Hematopoietic multipotent progenitor cell treated with erythropoietin and hydrocortisone succinate and interleukin-3 and kit ligand, for 17 days (in vitro differentiated cells): ENCODE measurements around the gene CA4.

Experiments
- DNase-seq: peaks from one replicate; pipeline ENCODE4 v3.0.0-alpha.2; 2015; ENCODE audit warnings: low spot score

Gene CA4

DNA sequence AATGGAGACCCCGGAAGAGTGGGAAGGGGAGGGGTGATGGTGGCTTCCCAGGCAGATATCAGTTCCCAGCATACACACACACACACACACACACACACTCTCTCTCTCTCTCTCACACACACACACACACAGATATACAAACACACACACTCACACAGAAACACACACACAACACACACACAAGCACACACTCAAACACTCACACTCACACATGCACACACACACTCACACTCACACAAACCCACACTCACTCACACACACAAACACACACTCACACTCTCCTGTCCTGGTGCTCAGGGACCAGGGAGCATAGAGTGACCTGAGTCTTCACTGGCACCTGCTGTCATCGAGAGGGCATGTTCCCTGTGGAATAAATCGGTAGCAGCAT is 5.6 kb downstream of the CA4 start:
- no peak for DNase-seq

DNA sequence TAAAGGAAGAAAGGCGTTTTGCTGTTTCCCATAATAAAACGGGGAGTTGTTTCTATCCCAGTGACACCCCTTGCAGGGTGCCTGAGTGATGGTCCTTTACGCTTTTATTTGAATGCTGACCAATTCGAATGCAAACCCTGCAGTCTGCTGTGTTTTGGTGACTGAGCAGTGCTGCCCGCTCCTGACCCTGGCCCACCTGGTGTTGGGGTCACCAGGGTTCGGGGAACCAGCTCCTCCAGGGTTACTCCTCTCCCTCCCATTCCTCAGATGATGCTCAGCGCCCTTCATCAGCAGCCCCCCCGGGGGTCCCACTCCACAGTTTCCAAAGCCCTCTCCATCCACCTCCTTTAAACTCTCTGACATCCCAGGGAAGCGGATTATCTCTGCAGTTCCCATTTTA is 6.0 kb downstream of the CA4 start:
- no peak for DNase-seq

DNA sequence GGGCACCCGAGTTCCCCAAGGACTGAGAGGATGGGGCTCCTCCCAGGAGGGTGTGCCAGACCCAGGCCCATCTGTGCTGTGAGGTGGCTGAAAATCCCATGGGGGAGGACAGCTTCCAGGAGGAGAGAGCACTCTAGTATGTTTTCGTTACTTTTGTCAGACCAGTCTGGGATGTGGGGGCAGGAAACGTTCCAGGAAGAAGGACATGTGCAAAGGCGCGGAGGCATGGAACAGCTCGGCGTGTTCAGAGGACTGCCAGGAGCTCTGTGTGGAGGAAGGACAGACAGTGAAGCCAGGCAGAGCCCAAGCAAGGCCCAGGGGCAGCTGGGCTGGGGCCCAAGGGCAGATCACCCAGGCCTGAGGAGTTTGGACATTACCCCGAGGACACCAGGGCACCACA is 7.0 kb downstream of the CA4 start:
- no peak for DNase-seq

DNA sequence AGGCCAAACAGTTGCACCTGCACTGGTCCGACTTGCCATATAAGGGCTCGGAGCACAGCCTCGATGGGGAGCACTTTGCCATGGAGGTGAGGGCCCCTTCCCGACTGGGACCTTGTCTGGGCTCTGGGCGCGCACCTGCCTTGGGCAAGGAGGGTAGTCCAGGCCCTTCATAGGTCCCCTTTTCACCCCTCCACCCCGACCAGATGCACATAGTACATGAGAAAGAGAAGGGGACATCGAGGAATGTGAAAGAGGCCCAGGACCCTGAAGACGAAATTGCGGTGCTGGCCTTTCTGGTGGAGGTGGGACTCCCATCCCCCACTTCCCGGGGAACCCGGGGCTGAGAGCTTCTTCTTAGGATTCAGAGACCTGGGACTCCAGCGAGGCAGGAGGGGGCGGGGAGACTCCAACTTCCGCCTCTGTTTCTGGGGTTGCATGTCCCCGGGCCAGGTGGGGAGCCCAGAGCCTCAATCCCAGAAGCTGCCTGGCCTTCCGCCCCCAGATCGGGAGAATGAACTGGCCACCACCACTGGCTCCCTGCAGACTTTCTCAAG is 7.8 kb downstream of the CA4 start:
- no peak for DNase-seq

DNA sequence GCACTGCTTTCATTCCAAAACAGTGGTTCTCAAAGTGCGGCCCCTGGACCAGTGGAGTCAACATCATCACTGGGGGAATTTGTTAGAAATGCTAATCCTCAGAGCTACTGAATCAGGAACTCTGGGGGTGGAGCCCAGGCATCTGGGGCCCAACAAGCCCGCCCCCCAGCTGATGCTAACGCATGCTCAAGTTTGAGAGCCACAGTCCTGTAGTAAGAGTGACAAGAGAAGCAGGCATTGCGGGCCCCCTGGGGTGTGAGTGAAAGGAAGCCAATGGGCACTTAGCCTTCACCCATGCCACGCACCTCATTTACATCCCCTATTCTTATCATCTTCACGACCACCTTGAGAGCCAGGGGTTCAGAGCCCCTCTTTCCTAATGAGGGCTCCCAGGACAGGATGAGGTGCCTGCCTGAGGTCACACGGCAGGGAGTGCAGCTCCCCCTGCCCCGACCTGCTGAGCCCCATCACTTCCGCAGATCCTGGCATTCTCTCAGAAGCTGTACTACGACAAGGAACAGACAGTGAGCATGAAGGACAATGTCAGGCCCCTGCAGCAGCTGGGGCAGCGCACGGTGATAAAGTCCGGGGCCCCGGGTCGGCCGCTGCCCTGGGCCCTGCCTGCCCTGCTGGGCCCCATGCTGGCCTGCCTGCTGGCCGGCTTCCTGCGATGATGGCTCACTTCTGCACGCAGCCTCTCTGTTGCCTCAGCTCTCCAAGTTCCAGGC is 9.1 kb downstream of the CA4 start:
- DNase-seq: no peak

DNA sequence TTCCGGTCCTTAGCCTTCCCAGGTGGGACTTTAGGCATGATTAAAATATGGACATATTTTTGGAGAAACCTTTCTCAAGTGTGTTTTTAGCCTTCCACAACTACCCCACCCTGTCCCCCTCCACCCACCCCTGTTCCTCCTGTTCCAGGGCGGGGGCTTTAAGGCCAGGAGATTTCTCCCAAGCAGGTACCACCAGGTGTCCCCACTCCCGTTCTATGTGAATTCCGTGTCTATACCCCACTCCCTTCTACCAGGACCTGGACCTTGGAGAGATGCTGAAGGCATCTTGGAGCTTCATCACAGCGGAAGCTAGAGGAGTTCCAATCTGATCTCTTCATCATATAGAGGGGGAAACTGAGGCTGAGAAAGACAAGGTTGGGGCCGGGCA is 9.7 kb downstream of the CA4 start:
- DNase-seq: no peak

DNA sequence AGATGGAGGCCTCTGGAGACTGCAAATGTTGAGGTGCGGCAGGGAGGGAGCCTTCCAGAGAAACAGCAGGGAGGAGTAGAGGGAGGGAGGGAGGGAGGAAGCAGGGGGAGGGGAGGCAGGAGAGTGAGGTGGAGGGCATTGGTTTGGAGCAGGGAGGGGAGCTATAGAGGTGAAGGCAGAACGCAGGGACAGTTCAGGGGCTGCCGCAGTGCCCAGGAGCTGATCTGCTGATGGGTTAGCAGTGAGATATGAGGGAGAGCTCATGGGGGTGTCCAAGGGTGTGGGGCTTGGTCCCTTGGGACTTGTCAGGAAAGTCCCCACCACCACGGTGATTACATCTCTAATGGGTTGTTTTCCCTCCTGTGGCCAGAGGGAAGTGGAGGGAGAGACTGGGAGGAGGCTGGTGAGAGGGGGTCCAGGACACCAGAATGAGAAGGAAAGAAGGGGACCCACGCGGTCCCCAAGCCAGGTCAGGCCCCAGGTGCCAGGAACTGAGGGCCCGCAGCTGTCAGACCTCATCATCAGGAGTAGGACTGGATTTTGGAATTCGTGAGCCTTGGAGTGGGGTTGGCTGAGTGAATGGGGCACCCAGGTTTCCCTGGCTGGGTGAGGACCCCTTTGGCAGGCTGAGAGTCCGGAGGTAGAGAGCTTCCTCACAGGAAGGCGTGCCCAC is 11.2 kb downstream of the CA4 start:
- DNase-seq: no peak

DNA sequence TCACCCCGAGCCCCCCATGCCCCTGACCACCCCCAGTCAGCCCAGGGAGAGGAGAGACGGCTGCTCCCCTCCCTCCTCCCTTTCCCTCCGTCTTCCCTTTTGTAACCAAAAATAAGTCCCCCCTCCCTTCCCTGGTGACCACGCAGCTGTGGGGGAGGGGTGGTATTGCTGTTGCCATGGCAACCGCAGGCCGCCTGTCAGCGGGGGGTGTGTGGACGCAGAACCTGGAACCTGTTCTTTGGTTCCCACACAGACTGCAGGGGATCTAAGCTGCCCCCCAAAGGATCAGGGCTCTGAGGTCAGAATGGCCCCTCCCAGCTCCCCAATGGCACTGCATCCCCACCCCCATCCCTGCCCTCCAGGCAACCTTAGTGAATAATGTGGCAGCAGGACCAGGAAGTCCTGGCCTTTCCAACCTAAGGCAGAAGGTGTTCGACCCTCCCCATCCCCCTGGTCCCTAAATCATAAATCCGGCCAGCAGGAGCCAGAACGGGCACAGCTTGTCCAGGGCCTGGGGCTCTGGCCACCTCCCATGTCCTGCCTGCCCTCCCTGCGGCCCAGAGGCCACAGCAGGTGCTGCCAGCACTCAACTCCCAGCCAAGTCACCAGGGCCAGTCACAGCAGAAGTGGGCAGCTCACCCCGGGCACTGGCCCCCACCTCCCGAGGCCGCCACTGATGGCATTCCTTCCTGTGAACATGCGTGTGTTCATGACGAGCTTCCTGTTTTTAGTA is 12.0 kb downstream of the CA4 start:
- DNase-seq: no peak

DNA sequence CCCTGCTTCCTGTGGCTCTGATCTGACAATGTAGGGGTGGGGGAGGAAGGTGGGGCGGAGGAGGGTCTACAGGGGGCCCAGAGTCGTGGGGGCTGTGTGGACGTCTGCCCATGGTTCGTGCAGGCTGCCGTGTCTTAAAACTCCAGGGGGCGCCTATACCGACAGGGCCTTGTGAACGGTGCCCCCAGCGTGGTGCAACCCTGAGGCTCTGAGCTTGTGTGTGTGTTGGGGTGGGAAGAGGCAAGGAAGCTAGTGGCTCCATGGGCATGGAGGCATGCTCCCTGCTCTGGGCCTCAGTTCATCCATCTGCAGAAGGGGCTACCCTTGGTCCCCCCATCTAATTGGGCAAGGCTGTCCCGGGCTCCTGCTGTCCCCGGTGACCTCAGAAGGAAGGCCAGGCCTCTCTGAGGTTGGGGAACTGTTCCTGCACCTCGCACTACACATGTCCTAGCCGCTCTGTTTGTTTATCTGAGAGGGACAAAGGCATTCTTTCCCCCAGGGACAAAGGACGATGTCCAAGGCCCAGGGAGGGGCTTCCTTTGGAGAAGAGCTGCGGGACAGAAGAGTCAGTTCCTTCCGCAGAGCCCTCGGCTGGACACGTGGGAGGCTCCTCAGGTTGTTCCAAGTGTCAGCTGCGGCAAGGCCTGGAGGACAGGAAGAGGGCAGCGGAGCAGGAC is 13.5 kb downstream of the CA4 start:
- DNase-seq: no peak

DNA sequence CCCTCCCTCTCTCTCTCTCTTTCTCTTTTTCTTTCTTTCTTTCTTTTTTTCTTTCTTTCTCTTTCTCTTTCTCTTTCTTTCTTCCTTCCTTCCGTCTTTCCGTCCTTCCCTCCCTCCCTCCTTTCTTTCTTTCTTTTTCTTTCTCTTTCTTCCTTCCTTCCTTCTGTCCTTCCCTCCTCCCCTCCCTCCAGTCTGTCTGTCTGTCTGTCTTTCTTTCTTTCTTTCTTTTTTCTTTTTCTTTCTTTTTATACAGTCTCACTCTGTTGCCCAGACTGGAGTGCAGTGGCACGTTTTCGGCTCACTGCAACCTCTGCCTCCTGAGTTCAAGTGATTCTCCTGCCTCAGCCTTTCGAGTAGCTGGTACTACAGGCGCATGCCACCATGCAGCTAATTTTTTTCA is 14.4 kb downstream of the CA4 start:
- no peak for DNase-seq

DNA sequence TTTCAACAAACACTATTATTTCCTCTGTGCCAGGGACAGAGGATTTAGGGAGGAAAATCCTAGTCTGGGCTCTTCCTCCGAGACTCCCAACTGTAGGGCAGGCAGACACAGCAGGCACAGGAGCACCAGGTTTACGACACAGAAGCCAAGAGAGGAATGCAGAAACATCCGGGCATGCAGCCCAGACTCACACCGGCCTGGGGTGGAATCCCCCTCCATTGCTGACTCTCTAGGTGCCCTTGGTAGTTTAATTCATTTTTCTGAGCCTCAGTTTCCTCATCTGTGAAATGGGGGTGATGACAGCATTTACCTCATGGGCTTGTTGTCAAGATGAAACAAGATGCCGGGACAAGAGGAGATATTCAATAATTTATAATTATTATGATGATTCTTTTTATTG is 14.9 kb downstream of the CA4 start:
- no peak for DNase-seq

DNA sequence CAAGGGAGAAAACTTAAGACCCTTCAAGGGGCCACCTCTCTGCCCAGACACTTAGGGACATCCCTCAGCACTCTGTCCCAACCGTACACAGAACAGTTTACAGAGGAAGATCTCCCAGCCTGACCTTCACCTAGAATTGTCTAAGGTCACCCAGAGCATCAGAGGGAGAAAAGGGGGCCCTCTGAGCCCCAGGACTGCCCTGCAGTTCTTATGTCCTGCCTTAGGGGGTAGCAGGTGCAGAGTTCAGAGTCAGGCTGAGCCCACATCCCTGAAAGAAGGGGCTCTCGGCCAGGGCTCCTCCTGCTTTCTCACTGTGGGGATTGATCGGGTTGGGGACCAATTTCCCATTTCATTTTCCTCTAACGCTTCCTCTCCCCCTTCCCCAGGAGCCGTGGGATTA is 15.4 kb downstream of the CA4 start:
- DNase-seq: no peak

DNA sequence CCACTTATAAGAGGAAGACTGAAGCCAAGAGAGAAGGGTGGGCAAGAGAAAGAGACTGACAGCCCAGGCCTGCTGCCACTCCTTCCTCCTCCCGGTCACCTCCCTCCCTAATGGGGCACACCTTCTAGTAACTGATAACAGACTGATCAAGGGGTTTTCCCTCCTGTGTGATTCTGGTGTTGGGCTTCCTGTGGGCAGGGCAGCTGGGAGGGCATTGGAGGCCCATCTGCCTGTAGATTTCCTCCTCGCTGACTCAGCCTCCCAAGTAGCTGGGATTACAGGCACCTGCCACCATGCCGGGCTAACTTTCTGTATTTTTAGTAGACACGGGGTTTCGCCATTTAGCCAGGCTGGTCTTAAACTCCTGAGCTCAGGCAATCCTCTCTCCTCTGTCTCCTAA is 16.2 kb downstream of the CA4 start:
- DNase-seq: no peak

DNA sequence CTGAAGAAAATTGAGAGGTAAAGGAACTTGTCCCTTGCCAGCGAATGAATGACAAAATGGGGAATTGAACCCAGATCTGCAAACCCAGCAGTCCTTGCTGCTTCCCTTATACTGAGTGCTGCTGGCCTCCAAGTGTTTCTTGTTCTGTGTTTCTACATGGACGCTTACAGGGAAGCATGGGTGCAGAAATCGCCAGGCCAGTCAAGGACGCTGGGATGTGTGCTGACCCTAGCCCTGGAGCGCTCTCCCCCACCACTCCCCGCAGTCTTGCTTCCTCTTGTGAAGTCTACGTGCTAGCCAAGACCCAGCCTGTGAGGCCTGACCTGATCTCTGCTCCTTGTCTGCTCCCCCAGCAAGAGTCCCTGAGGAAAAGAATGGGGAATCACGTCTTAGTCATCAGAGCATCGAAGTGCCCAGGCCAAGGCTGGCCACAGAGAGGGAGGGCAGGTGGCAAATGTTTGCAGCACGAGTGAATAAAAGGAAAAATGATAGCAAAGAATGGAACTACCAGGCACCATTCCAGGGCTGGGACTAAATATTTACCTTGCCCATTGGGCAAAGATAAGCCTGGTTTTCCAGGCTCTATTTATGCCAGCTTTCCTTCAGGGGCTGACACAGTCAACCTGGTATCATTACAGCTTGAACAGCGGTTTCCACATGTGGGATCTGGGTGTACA is 17.4 kb downstream of the CA4 start:
- DNase-seq: no peak

DNA sequence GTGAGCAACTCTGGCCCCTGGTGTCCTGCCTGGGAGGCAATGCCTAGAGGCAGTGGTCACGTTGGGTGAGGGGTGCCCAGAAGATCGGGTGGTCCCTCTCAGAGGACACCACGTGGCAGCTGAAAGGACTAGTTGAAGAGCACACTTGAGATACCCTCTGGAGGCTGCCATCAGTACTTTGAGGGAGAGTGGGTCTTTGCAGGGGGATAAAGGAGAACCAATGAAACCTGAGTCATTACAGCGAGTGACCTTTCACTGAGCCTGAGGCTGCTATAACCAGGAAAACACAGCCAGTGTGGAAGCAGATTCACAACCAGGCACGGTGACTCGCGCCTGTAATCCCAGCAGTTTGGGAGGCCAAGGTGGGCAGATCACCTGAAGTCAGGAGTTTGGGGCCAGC is 18.9 kb downstream of the CA4 start:
- DNase-seq: no peak

DNA sequence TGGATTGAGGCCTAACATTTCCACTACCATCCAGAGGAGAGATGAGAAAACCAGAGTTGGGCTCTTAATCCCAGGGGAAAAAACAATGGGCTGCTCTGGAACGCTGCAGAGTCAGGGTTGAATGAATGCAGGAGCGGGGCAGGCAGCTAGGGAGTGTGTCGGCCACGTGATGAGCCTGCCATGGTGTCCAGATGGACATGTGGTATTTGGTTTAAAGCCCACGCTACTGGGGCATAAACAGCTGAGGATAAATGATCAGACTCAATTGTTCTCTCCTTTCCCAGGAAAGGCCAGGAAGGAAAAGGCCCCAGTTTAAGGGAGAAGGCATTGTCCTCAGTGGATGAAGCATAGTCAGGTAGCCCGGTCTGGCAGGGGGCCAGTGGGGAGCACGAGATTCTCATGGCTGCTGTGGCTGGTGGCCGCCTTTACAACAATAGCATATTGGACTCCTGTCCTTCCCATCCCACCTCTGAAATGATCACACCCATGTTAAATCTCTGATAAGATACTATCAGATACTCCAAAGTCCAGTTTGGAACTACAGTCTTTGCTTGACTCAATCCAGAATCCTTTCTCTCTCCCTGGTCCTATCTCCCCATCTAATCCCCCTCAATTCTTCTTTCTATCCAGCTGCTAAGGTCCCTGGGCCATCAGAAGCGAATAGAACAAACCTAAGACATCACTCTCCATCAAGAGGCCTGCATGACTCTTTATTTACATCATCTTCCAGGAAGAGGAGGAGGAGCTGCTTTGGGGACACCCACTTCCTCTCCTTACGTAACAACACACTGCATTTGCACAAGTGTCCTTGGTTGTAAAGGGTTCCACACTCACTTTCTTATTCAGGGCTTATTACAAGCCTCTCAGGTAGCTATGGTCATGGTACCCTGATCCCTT is 20.4 kb downstream of the CA4 start:
- DNase-seq: no peak

DNA sequence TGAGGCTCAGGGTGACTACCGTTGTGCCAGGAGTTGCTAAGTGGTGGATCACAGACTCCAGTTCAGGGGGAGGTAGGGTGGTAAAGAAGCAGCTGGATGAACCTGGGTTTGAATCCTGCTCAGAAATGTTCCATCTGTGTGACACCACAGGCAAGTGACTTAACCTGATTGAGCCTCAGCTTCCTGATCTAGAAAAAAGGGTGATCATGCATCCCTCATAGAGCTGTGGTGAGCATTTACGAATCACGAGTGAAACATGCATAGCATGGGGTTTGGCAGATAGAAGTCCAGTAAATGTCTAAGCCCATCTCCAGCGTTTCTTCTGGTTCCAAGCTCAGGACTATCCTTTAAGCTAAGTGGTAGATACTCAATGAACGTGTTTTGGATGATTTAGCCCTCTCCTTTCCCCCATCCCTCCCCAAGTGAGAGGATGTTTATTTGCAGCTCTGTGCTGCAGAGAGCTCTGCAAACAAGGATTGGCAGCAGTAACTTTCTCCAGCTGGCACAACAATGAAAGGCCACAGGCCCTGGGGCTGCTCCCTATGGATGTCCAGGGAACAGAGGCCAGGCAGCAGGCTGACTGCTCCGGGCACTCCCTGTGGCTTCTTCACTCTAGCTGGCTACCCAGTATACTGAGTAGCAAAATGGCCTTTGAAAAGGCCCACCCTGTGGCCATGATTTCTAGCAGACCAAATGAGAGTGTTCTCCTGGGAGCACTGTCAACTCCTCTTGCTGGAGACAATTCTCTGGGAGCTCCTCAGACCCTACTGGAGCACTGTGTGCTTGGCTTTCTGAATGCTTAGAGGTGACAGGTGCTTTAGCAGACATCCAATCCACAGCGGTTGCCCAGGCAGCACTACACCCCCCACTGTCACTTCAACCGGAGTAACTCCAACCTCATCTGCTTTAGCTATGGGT is 21.3 kb downstream of the CA4 start:
- DNase-seq: no peak

DNA sequence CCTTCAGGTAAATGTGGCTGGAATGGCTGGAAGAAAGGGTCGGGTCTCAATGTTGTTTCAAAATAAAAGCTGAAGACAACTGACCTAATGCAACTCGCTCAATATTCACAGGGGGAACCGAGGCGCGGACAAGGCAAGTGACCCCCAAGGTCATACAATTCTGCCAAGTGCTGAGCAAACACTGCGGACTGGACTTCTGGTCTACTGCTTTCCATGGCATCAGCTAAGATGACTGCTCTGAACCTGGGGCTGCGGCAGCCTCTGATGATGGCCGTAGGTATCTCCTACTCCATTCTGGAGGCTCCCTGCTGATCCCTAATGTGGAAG is 21.9 kb downstream of the CA4 start:
- DNase-seq: no peak

DNA sequence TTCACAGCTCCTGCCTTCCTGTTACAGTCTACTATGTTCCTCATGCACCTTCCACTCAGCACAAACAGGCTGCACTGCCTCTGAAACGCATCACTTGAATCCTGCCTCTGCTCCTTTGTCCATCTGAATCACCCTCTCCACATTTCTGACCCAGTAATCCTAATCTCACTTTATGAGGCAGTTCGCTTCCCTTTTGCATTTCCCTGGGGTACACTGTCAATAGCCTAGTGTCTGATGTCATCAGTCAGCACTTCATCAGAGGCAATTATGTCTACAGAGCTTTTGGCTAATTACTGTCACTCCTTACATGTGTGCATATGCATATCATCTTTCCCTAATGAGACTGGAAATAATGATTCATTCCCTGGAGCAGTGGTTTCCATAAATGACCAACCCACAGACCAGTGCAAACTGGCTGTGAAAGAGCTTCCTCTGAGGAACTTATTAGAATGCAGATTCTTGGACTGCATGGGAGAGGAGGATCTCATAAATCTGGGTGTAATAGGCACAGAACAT is 23.6 kb downstream of the CA4 start:
- DNase-seq: no peak

DNA sequence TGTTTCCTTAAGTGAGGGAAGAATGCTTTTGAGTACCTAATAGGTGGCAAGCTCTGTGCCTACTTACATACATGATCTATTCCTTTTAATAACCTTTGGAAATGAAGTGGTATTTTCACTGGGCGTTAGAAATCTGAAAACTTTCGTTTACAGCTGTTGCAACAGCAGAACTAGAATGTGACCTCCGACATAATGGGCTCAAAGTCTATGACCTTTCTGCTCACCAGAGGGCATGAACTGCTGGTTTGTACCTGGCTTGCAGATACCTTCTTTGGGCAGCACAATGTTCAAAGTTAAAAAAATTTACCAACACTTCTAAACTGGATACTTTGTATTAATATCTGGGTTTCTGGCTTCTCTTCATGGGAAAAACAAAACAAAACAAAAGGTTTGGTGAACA is 24.3 kb downstream of the CA4 start:
- DNase-seq: no peak
